ENCODE data around the gene FAM110D.
A peak's percentile ranks its signal among the peaks of the same experiment; 100 is the strongest.

FAM110D gene

DNA sequence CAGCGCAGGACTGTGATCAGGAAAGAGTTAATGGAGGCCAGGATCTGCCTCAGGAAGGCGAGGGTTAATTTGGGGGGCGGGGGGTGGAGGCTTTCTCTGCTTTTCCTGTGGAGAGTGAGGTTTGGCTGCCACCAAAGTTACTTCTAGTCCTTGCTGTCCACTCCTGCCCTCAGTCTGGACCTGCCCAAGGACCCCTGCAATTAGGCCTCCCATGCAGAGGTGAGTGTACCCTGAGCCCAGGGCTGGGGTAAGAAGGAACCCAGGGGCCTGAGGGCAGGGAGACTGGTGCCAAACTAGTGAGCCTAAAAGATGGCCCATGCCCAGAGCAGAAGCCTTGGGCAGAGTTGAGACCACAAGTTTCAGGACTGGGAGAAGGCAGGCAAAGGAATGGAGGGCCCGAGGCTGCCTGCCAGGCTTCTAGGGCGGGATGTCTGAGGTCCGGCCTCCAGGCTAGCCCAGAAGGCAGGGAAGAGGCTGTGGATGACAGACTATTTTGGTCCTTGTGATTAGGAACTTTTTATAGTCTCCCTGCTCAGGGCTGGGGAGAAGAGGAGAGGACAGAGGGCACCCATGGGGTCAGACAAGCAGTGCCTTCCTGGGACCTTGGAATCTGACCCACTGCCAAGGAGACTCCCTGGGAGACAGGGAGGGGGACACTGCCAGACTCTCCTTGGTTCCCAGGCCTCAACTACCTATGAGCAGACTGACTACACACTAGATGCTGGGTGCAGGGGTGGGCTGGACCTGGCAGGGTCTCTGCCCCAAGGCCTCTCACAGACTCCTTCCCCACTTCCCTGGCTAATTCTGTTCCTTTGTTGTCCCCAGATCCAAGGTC lies at the start of gene FAM110D:
Gene FAM110D (plus strand): TSS at position 172 of the 835 bp plus-strand sequence. CDS start 2,213 bp downstream, outside the sequence.
- H3K4me3 ChIP-seq (ENCODE audit: low read depth, low read length): no peak within 1 kb of the TSS
- in situ Hi-C loops (cut with HindIII; ENCODE audit: low sequenced_read_pairs): no loop called here
- DNase-seq (ENCODE audit: low read depth, low spot score): no peak
- TF ChIP-seq, protein P1, sequence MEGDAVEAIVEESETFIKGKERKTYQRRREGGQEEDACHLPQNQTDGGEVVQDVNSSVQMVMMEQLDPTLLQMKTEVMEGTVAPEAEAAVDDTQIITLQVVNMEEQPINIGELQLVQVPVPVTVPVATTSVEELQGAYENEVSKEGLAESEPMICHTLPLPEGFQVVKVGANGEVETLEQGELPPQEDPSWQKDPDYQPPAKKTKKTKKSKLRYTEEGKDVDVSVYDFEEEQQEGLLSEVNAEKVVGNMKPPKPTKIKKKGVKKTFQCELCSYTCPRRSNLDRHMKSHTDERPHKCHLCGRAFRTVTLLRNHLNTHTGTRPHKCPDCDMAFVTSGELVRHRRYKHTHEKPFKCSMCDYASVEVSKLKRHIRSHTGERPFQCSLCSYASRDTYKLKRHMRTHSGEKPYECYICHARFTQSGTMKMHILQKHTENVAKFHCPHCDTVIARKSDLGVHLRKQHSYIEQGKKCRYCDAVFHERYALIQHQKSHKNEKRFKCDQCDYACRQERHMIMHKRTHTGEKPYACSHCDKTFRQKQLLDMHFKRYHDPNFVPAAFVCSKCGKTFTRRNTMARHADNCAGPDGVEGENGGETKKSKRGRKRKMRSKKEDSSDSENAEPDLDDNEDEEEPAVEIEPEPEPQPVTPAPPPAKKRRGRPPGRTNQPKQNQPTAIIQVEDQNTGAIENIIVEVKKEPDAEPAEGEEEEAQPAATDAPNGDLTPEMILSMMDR (IDR thresholded peaks at IDR 0.05; ENCODE audit: low read depth, low read length): no peak

DNA sequence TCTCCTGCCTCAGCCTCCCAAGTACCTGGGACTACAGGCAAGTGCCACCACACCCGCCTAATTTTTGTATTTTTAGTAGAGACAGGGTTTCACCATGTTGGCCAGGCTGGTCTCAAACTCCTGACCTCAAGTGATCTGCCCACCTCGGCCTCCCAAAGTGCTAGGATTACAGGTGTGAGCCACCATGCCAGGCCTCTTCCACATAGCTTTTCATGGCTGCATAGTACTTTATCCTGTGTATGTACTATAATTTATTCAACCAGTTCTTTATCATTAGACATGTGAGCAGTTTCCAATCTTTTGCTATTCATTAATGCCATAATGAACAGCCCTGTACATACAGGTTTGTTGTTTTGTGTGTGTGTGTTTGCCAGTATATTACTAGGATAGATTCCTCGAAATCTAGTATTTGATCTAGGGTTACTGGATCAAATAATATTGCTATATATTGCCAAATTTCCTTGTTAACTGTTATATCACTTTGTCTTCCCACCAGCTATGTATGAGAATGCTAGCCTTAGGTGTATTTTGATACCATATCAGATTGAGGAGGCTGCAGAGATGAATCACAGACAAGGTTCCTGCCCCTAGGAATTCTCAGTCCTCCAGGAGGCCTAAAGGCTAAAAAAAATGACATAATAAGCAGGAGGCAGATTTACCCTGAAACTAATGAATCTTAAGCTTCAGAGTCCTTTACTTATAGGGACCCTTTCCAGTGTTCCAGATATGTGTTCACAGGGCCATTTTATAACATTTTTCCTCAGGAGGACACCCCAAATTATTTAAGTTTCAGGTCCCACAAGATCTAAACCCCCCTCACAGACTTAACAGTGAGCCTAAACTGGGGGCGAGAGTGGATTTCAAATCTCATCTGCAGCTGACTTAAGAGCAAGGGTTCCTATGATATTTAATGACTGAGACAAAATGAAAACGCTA lies 49.4 kb upstream of the FAM110D start:
- DNase-seq (ENCODE audit: low read depth, low spot score): no peak
- H3K4me3 ChIP-seq (ENCODE audit: low read depth, low read length): no peak overlapping the region
- TF ChIP-seq, protein P1 (IDR thresholded peaks at IDR 0.05; ENCODE audit: low read depth, low read length): no peak
- in situ Hi-C loops (cut with HindIII; ENCODE audit: low sequenced_read_pairs): no loop called here

DNA sequence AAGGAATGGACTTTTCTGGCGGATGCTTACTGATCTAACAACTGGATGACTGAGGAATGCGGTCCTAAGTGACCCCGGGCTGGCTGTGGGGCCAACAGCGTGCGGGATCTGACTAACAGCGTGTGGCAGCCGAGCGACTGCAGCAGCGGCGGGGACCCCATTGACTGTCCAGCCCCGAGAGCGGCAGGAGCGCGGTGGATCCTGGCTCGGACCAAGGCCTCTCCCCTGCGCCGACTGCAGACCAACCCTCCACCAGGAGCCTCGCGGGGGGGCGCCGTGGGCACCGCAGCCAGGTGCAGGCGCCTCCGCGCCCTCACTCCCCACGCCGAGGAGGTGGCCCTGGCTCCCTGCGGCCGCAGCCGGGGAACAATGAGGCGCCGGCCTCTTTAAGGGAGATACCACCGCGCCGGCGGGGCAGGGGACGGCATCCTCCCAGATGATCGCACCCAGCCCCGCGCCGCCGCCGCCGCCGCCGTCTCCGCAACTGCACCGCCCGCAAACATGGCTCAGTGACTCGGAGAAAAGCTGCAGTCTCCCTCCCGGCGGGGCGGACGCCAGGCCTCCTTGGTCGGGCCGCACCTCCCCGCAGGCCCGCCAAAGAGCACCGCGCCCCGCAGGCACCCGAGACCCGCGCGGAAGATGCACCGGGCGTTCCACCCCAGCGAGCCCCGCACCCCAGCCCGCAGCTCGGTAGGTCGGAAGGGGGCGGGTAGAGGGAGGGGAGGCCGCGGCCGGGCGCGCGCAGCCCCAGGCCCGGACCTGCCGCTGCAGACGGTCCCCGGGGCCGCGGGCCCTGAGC lies 47.9 kb upstream of the FAM110D start:
- in situ Hi-C loops (cut with HindIII; ENCODE audit: low sequenced_read_pairs): no loop called here
- TF ChIP-seq, protein P1 (IDR thresholded peaks at IDR 0.05; ENCODE audit: low read depth, low read length): no peak
- DNase-seq (ENCODE audit: low read depth, low spot score): peak; percentile 75
- peak overlapping the region; percentile 68 for H3K4me3 ChIP-seq (ENCODE audit: low read depth, low read length)

DNA sequence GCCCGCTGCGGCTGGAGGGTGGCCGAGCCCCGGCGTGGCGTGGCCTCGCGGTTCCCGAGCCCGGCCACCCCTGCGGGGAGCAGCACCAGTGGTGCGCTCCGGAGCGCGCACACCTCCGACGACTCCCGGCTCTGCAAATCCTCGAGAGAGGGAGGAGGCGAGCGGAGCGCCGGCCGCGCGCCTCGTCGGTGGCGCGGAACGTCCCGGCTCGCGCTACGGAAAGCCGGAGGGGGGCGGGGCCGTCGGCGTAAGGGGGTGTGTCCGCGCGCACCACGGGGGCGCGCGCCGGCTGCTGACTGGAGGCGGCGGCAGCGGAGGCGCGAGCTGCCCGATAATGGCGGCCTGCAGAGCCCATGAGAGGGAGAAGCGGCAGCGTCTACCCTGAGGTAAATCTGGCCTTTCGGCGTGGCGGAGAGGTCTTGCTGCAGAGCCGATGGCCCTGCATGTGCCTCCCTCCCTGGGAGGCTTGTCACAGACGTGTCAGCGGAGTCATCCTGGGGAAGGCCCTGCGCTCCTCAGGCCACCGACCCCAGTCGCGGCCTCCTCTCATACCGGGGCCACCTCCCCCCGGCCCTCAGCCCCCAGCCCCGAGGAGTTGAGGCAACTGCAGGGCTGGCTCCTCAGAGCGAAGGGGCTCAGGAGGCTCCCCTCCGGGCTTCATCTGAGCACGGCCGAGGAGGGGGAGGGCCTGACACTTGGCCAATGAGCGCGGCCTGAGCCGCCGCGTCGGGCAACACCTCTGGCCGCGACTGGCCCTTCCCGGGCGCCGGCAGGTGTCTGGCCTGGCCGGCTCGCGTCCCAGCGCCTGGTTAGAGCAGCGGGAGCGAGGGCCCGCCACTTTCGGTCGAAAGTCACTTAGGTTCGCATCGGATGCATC lies 47.1 kb upstream of the FAM110D start, which contains the start of gene PDIK1L:
Gene PDIK1L (plus strand): TSS at position 295 of the 877 bp plus-strand sequence. CDS start 2,485 bp downstream, outside the sequence.
- peak within 1 kb of the TSS; percentile 97 for H3K4me3 ChIP-seq (ENCODE audit: low read depth, low read length)
- peak; percentile 97 for DNase-seq (ENCODE audit: low read depth, low spot score)
- TF ChIP-seq, protein P1 (IDR thresholded peaks at IDR 0.05; ENCODE audit: low read depth, low read length): no peak
- in situ Hi-C loops (cut with HindIII; ENCODE audit: low sequenced_read_pairs): no loop called here

DNA sequence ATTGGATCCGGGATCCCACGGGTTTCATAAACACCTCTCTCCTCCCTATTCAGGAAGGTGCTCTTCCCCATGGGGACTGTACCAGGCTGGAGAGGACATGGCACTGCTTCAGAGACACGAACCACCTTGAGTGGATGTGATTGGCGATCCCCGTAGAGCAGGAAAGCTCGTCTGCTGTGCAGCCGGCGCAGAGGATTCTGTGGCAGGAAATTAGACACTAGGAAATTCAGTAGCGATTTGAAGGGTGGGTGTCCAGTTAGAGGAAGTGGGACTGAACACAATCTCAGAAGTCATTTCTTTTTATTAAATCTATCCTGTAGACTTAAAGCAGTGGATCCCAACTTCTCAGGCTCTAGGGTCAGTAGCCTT lies 46.5 kb upstream of the FAM110D start:
- peak overlapping the region; percentile 97 for H3K4me3 ChIP-seq (ENCODE audit: low read depth, low read length)
- TF ChIP-seq, protein P1 (IDR thresholded peaks at IDR 0.05; ENCODE audit: low read depth, low read length): no peak
- no peak for DNase-seq (ENCODE audit: low read depth, low spot score)
- in situ Hi-C loops (cut with HindIII; ENCODE audit: low sequenced_read_pairs): no loop called here
